ENCODE measurements around the gene EDC4.

Gene EDC4

GRCh38 chr16:67856927-67857546 is 15.8 kb upstream of the EDC4 start:
- Histone ChIP-seq H3K27me3 (no peaks in the 10 kb centered on the region), H3K4me1 (no peaks in the 10 kb centered on the region), H3K9me3 (no peaks in the 10 kb centered on the region), H3K4me3 (ENCODE audit: low read depth, low read length) (no peak overlapping the region), H3K36me3 (peaks cover 30% of the 10 kb centered on the region)
- no peak for DNase-seq
- TF ChIP-seq CTCF (IDR thresholded peaks at IDR 0.05; ENCODE audit: low read depth, low read length): no peak

GRCh38 chr16:67857547-67858233 is 15.2 kb upstream of the EDC4 start:
- peaks cover 30% of the 10 kb centered on the region for H3K36me3 ChIP-seq
- H3K4me3 ChIP-seq (ENCODE audit: low read depth, low read length): no peak overlapping the region
- H3K27me3 ChIP-seq: no peaks in the 10 kb centered on the region
- DNase-seq: no peak
- no peak for TF ChIP-seq CTCF (IDR thresholded peaks at IDR 0.05; ENCODE audit: low read depth, low read length)
- no peaks in the 10 kb centered on the region for H3K4me1 ChIP-seq
- no peaks in the 10 kb centered on the region for H3K9me3 ChIP-seq

DNA sequence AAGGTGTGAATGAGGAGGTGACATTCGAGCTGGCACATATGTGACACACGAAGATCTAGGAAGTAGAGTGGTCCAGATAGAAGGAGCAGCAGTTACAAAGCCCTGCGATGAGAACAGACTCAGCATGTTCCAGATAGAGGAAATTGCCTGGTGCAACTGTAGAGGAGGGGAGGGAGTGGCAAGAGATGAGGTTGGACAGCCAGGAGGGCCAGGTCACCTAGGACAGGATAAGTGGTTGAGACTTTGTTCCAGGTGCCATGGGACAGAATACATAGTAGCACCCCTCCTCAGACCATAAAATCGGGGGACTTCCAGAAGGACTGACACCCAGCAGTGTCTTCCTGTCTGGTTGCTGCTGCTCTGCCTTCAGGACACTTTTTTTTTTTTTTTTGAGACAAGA is 14.4 kb upstream of the EDC4 start:
- TF ChIP-seq CTCF (IDR thresholded peaks at IDR 0.05; ENCODE audit: low read depth, low read length): no peak
- H3K36me3 ChIP-seq: peaks cover 30% of the 10 kb centered on the region
- no peak overlapping the region for H3K4me3 ChIP-seq (ENCODE audit: low read depth, low read length)
- no peaks in the 10 kb centered on the region for H3K4me1 ChIP-seq
- no peak for DNase-seq
- H3K27me3 ChIP-seq: no peaks in the 10 kb centered on the region
- no peaks in the 10 kb centered on the region for H3K9me3 ChIP-seq

DNA sequence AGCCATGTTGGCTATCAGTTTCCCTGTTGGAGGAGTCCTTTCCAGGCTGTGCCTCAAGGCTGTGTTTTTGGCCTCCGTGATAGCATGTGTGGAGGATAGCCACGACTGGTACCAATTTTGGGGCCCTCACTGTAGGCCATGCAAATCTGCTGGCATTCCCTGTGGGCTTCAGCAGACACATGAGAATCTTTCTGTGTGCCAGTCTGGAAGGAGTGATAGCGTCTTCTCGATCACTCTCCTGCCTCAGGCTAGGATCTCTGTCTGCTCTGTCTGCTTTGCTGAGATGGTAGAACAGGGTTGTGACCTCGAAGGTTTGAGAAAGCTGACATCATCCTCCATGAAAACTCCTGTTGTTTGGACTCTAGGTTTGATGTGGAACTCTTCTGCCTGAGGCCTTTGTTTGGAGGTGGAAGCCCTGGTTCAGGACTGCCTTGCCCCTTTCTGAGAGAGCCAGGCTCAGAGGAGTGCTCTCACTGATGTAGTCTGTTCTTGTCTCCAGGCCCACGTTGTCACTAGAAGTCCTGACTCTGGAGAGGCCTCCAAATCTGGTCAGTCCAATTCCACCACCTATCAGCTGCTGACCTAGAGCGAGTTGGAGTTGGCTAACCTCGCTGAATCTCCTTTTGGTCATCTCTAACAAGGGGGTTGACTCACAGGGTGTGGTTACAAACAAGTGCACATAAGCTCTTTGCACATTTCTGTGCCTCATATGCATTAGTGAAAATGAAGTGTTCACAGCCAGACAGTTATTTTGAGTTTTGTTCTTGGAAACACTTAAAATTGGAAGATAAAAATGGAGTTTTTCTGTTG is 12.1 kb upstream of the EDC4 start:
- no peak for DNase-seq
- Histone ChIP-seq H3K27me3 (no peaks in the 10 kb centered on the region), H3K4me3 (ENCODE audit: low read depth, low read length) (no peak overlapping the region), H3K9me3 (no peaks in the 10 kb centered on the region), H3K36me3 (peaks cover 34% of the 10 kb centered on the region), H3K4me1 (no peaks in the 10 kb centered on the region)
- TF ChIP-seq CTCF (IDR thresholded peaks at IDR 0.05; ENCODE audit: low read depth, low read length): no peak

DNA sequence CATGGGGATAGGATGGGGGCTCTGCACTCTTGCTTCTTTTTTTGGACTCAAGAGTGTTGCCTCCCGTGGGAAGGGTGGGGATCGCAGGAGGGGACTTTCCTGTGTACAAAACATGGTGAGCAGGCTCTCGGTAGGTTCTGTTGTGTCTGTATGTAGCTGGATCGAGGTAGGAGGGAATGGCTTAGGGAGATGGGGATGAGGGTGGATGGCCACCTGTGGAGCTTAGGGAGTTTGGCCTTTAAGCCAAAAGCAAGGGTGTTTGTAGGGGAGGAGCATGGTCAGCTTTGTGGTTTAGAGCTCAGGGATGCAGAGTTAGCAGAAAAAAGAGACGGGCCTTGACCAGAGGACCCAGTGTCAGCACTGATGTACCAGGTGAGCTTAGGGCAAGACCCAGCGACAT is 11.0 kb upstream of the EDC4 start:
- no peak overlapping the region for H3K4me3 ChIP-seq (ENCODE audit: low read depth, low read length)
- H3K4me1 ChIP-seq: no peaks in the 10 kb centered on the region
- DNase-seq: no peak
- peaks cover 38% of the 10 kb centered on the region for H3K36me3 ChIP-seq
- H3K9me3 ChIP-seq: no peaks in the 10 kb centered on the region
- H3K27me3 ChIP-seq: no peaks in the 10 kb centered on the region
- TF ChIP-seq CTCF (IDR thresholded peaks at IDR 0.05; ENCODE audit: low read depth, low read length): no peak

All from BE2C (cell line).